CD14-positive monocyte (primary cell): ENCODE results near the gene ZNF804B. TPM values are rescaled to one million over a fixed set of nuclear protein-coding genes. Genes with fewer than 3 reads are reported as not detected.

Experiments used
- DNase-seq, 3 donors: peaks; one replicate each; pipeline ENCODE4 v3.0.0-alpha.2; 2011 to 2022
- H2AFZ ChIP-seq: 2 replicates; pipeline ENCODE4 v1.6.0; 2012; ENCODE audit warnings: mild to moderate bottlenecking, low read depth, low read length, inconsistent platforms; ENCODE audit not compliant: insufficient read depth, poor library complexity, severe bottlenecking
- H3K27ac ChIP-seq, 2 donors: 1 replicate in 1 of 2; 2 replicates in 1 of 2; pipeline ENCODE4 v1.5.1; 2012 to 2013; ENCODE audit warnings: low read length in 2 of 2, control low read depth in 1 of 2, inconsistent platforms in 1 of 2, low read depth in 1 of 2, mild to moderate bottlenecking in 1 of 2
- H3K27me3 ChIP-seq, 2 donors: one replicate each; pipeline versions ENCODE4 v1.6.0 to v1.6.1; 2011 to 2013; ENCODE audit warnings: low read length in 2 of 2; ENCODE audit not compliant: control insufficient read depth in 2 of 2, insufficient read depth in 2 of 2
- H3K36me3 ChIP-seq, 2 donors: replicated peaks in 1 of 2; 1 replicate in 1 of 2; 2 replicates in 1 of 2; pipeline versions ENCODE4 v1.5.1 to v1.6.1; 2012 to 2013; ENCODE audit warnings: low read length in 2 of 2, control low read depth in 1 of 2, inconsistent platforms in 1 of 2, mild to moderate bottlenecking in 1 of 2; ENCODE audit not compliant: insufficient read depth in 2 of 2, control insufficient read depth in 1 of 2
- H3K4me1 ChIP-seq, 2 donors: 1 replicate in 1 of 2; 2 replicates in 1 of 2; pipeline versions ENCODE4 v1.5.1 to v1.6.1; 2012 to 2013; ENCODE audit warnings: low read length in 2 of 2, control low read depth in 1 of 2, inconsistent platforms in 1 of 2, mild to moderate bottlenecking in 1 of 2, moderate library complexity in 1 of 2; ENCODE audit not compliant: insufficient read depth in 2 of 2, control insufficient read depth in 1 of 2
- H3K4me2 ChIP-seq: replicated peaks from 2 replicates; pipeline ENCODE3; 2012; ENCODE audit warnings: low read length, moderate library complexity, mild to moderate bottlenecking; ENCODE audit not compliant: poor library complexity, severe bottlenecking; ENCODE audit errors: extremely low read depth
- H3K4me3 ChIP-seq, 3 experiments: fragments of 200-600 bp in 1 of 3; sonication (generic) in 1 of 3; replicated peaks in 1 of 3; 1 replicate in 2 of 3; 2 replicates in 1 of 3; pipeline ENCODE4 v1.5.1; 2011 to 2013; ENCODE audit warnings: low read length in 3 of 3, mild to moderate bottlenecking in 3 of 3, control low read depth in 2 of 3, low read depth in 2 of 3, inconsistent platforms in 1 of 3, moderate library complexity in 1 of 3
- H3K79me2 ChIP-seq: 2 replicates; pipeline ENCODE4 v1.6.0; 2012; ENCODE audit warnings: mild to moderate bottlenecking, control low read depth, inconsistent platforms, low read length, moderate library complexity; ENCODE audit not compliant: insufficient read depth
- H3K9ac ChIP-seq: 2 replicates; pipeline ENCODE4 v1.6.0; 2017; ENCODE audit warnings: low read length, mild to moderate bottlenecking; ENCODE audit not compliant: insufficient read depth, poor library complexity, severe bottlenecking
- H3K9me3 ChIP-seq, 2 donors: replicated peaks in 1 of 2; 1 replicate in 1 of 2; 2 replicates in 1 of 2; pipeline versions ENCODE4 v1.5.1 to v1.6.1; 2012 to 2013; ENCODE audit warnings: low read length in 2 of 2, control low read depth in 1 of 2; ENCODE audit not compliant: control insufficient read depth in 1 of 2, insufficient read depth in 1 of 2
- H4K20me1 ChIP-seq: 2 replicates; pipeline ENCODE4 v1.6.0; 2012; ENCODE audit warnings: mild to moderate bottlenecking, low read length, control low read depth, moderate library complexity; ENCODE audit not compliant: insufficient read depth
- H3K27ac Mint-ChIP-seq, 7 donors: one replicate each; pipeline ENCODE4 v1.8.0; 2020; ENCODE audit warnings: mild to moderate bottlenecking in 7 of 7, mixed read lengths in 7 of 7, moderate library complexity in 6 of 7, inconsistent platforms in 2 of 7
- H3K27me3 Mint-ChIP-seq, 3 donors: one replicate each; pipeline ENCODE4 v1.8.0; 2021 to 2022; ENCODE audit warnings: low read depth in 3 of 3, mild to moderate bottlenecking in 3 of 3, mixed read lengths in 3 of 3, moderate library complexity in 3 of 3, inconsistent platforms in 1 of 3
- H3K36me3 Mint-ChIP-seq, 2 donors: one replicate each; pipeline ENCODE4 v1.8.0; 2020; ENCODE audit warnings: mixed read lengths in 2 of 2, inconsistent platforms in 1 of 2, mild to moderate bottlenecking in 1 of 2
- H3K4me1 Mint-ChIP-seq: one replicate; pipeline ENCODE4 v1.8.0; 2020; ENCODE audit warnings: mild to moderate bottlenecking, mixed read lengths
- H3K4me3 Mint-ChIP-seq, 2 donors: one replicate each; pipeline ENCODE4 v1.8.0; 2020; ENCODE audit warnings: mild to moderate bottlenecking in 2 of 2, mixed read lengths in 2 of 2, moderate library complexity in 1 of 2
- H3K9me3 Mint-ChIP-seq, 7 donors: one replicate each; pipeline ENCODE4 v1.8.0; 2020 to 2022; ENCODE audit warnings: mixed read lengths in 7 of 7, mild to moderate bottlenecking in 6 of 7, moderate library complexity in 6 of 7, inconsistent platforms in 2 of 7
- CTCF ChIP-seq: fragments of 200-600 bp; IDR thresholded peaks from one replicate; pipeline ENCODE4 v1.8.0; 2022; ENCODE audit warnings: antibody characterized with exemption, mild to moderate bottlenecking
- WGBS: methylation state at CpG from one replicate; pipeline ENCODE4 v1.1.5; 2013; ENCODE audit warnings: missing lambda C conversion rate; ENCODE audit not compliant: insufficient coverage; 5-methylcytosine and 5-hydroxymethylcytosine counted together
- intact Hi-C, 2 donors: fragments of 100-400 bp; cut with micrococcal nuclease; formaldehyde crosslinking; loops; one replicate each; pipeline versions ENCODE4 v1.15.0 to v1.15.1; 2023
- polyA plus RNA-seq, 3 donors: library from polyadenylated mRNA; depleted of rRNA in 1 of 3; unstranded in 2 of 3; stranded (reverse) in 1 of 3; fragments of 300-500 nt in 2 of 3; fragments of >200 nt in 1 of 3; fragmentation: Illumina TruSeq in 2 of 3; gene quantifications; 1 replicate in 2 of 3; 2 replicates in 1 of 3; pipeline ENCODE4 v1.2.3, GENCODE V29; 2012 to 2021

The ZNF804B gene
- polyA plus RNA-seq, 3 donors: not detected

DNA sequence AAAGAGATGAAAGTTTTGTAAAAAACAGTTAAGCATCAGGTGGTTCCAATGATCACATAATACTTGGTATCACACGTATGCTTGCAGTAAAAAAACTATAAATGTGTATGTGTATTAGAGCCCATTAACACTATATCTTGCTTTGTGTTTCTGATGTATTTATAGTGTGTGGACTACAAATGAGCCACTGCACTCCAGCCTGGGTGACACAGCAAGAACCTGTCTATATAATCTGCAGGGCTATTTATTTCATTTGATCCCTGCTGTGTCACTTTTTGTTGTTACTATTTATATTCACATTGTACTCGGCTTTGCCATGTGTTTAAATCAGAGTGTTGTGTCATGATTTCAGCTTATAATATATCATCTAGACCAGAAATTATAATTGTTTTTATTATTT lies 523.8 kb downstream of the ZNF804B start:
- TF ChIP-seq CTCF: no peak
- H3K27me3 Mint-ChIP-seq: no peaks in the 10 kb centered on the region
- no peaks in the 10 kb centered on the region for H3K36me3 Mint-ChIP-seq
- Histone ChIP-seq H3K27ac (no peak overlapping the region), H2AFZ (no peak overlapping the region), H3K4me2 (no peak overlapping the region), H3K4me1 (no peaks in the 10 kb centered on the region), H4K20me1 (no peaks in the 10 kb centered on the region), H3K36me3 (no peaks in the 10 kb centered on the region), H3K9ac (no peak overlapping the region), H3K9me3 (peaks cover 0 to 5% of the 10 kb centered on the region in 2 donors), H3K27me3 (no peaks in the 10 kb centered on the region), H3K79me2 (no peaks in the 10 kb centered on the region), H3K4me3 (no peak overlapping the region)
- H3K4me1 Mint-ChIP-seq: no peaks in the 10 kb centered on the region
- intact Hi-C loops: no loop called here
- H3K4me3 Mint-ChIP-seq: no peak overlapping the region
- WGBS: no CpG with 5 or more reads among the region's 2 CpGs
- peaks cover 0 to 8% (median 5%) of the 10 kb centered on the region in 7 donors for H3K9me3 Mint-ChIP-seq
- no peak for DNase-seq
- H3K27ac Mint-ChIP-seq: no peak overlapping the region

- Histone ChIP-seq H3K4me1 (no peaks in the 10 kb centered on the region), H2AFZ (no peak overlapping the region), H3K36me3 (no peaks in the 10 kb centered on the region), H4K20me1 (no peaks in the 10 kb centered on the region), H3K4me3 (no peak overlapping the region), H3K4me2 (no peak overlapping the region), H3K79me2 (no peaks in the 10 kb centered on the region), H3K27ac (no peak overlapping the region), H3K27me3 (no peaks in the 10 kb centered on the region), H3K9ac (no peak overlapping the region), H3K9me3 (no peaks in the 10 kb centered on the region)
- DNase-seq: no peak
- H3K4me3 Mint-ChIP-seq: no peak overlapping the region
- H3K4me1 Mint-ChIP-seq: no peaks in the 10 kb centered on the region
- no peak for TF ChIP-seq CTCF
- no peaks in the 10 kb centered on the region for H3K36me3 Mint-ChIP-seq
- intact Hi-C loops: no loop called here
- H3K27ac Mint-ChIP-seq: no peak overlapping the region
- H3K27me3 Mint-ChIP-seq: peaks cover 0 to 2% (median 0%) of the 10 kb centered on the region in 3 donors
- H3K9me3 Mint-ChIP-seq: peaks cover 0 to 4% (median 0%) of the 10 kb centered on the region in 7 donors
Measured at GRCh38 chr7:89308535-89308934, 549.0 kb downstream of the ZNF804B start.
